Tibial artery (tissue), 4 donors: Measurements from ENCODE around the gene CAMTA1.

ENCODE experiments used
- DNase-seq, 2 donors: peaks; one replicate each; pipeline ENCODE4 v3.0.0-alpha.2; 2019
- H3K27ac ChIP-seq, 2 donors: fragments of 200-600 bp; sonication (generic) in 1 of 2; 1 replicate in 1 of 2; 2 replicates in 1 of 2; pipeline ENCODE4 v1.5.1; 2018 to 2019; ENCODE audit warnings: mild to moderate bottlenecking in 1 of 2
- H3K27me3 ChIP-seq, 2 donors: fragments of 200-600 bp; sonication (generic) in 1 of 2; one replicate each; pipeline versions ENCODE4 v1.5.1 to v1.6.0; 2016 to 2019
- H3K36me3 ChIP-seq, 3 donors: fragments of 200-600 bp; sonication (generic) in 2 of 3; one replicate each; pipeline ENCODE4 v1.5.1; 2016 to 2019; ENCODE audit warnings: mild to moderate bottlenecking in 2 of 3
- H3K4me1 ChIP-seq, 4 donors: fragments of 200-600 bp; sonication (generic) in 2 of 4; 1 replicate in 3 of 4; 2 replicates in 1 of 4; pipeline ENCODE4 v1.5.1; 2016 to 2019
- H3K4me3 ChIP-seq, 2 donors: fragments of 200-600 bp; sonication (generic) in 1 of 2; 1 replicate in 1 of 2; 2 replicates in 1 of 2; pipeline ENCODE4 v1.5.1; 2018 to 2019; ENCODE audit warnings: mild to moderate bottlenecking in 2 of 2
- H3K9me3 ChIP-seq, 3 donors: fragments of 200-600 bp; sonication (generic) in 1 of 3; one replicate each; pipeline ENCODE4 v1.5.1; 2016 to 2019
- intact Hi-C: fragments of 100-400 bp; cut with DNase I; formaldehyde crosslinking; loops from one replicate; pipeline ENCODE4 v1.15.0; 2023; ENCODE audit warnings: low total_unique reads
- TF ChIP-seq, protein P1 (sequence below), 2 experiments: fragments of 200-600 bp in 1 of 2; fragments of 450-650 bp in 1 of 2; IDR thresholded peaks; one replicate each; pipeline ENCODE4 v1.5.1; 2017 to 2019; ENCODE audit warnings: antibody characterized with exemption in 2 of 2, mild to moderate bottlenecking in 1 of 2, moderate library complexity in 1 of 2

Gene CAMTA1

DNA sequence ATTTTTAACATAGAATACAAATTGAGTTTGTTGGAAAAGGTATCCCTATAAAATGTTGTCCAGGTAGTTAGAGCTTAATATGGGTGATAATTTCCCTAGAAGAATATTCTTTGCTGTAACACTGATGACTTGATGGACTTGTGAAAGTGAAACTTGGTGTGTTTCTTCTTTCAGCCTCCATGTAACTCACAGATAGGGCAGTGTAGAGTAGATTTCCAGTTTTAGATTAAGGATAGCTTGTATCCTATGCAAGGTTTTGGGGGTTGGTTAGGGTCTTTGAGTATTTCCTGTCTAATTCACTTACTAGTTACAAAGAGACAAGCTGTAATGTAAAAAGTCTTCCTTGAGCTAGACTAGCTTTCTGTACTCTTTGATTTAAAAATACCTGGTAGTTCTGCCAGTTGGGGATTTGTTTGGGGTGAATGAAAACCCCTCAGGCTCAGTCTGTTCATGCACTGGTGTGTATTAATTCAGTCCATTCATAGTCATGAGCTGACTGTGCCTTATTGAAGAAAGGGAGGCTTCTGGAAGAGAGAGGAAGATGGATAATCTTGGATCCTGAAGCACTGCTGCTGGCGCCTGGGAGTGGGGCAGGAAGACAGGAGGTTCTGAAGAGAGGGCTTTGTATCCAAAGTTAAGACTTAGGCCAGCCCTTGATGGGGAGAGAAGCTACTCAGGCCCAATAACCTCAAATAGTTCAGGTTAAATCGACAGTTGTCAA, 83.6 kb downstream of the CAMTA1 start:
- intact Hi-C loops, result no loop called here
- H3K4me1 ChIP-seq, result peaks cover 0 to 95% (median 60%) of the 10 kb centered on the region in 4 donors
- H3K9me3 ChIP-seq, result no peaks in the 10 kb centered on the region
- DNase-seq, result no peak
- no peaks in the 10 kb centered on the region for H3K36me3 ChIP-seq
- no peaks in the 10 kb centered on the region for H3K27me3 ChIP-seq
- TF ChIP-seq, protein P1, sequence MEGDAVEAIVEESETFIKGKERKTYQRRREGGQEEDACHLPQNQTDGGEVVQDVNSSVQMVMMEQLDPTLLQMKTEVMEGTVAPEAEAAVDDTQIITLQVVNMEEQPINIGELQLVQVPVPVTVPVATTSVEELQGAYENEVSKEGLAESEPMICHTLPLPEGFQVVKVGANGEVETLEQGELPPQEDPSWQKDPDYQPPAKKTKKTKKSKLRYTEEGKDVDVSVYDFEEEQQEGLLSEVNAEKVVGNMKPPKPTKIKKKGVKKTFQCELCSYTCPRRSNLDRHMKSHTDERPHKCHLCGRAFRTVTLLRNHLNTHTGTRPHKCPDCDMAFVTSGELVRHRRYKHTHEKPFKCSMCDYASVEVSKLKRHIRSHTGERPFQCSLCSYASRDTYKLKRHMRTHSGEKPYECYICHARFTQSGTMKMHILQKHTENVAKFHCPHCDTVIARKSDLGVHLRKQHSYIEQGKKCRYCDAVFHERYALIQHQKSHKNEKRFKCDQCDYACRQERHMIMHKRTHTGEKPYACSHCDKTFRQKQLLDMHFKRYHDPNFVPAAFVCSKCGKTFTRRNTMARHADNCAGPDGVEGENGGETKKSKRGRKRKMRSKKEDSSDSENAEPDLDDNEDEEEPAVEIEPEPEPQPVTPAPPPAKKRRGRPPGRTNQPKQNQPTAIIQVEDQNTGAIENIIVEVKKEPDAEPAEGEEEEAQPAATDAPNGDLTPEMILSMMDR (IDR thresholded peaks at IDR 0.05), result no peak
- peak overlapping the region in 1 of 2 donors; percentile 4 for H3K4me3 ChIP-seq
- H3K27ac ChIP-seq, result peak overlapping the region; percentile 44 to 54

DNA sequence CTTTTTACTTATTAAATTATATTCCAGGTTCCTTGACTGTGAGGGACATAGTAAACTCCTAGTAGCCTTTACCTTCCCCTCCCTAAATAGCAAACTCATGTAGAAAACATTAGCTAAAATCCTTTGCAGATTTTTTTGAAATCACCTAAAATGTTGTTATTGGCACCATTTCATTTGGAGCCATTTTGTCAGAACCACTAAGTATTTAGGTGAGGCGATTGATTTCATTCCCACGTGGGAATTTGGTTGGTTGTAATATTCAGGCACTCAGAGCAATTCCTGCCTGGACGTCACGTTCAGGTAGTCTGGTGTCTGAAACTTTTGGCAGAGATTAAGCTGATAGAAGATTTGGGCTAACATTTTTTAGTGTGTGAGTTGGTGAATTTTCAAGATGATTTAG, 84.3 kb downstream of the CAMTA1 start:
- Histone ChIP-seq H3K4me3 (no peak overlapping the region), H3K27me3 (no peaks in the 10 kb centered on the region), H3K9me3 (no peaks in the 10 kb centered on the region), H3K4me1 (peaks cover 0 to 98% (median 64%) of the 10 kb centered on the region in 4 donors), H3K36me3 (peaks cover 0 to 4% (median 1%) of the 10 kb centered on the region in 3 donors), H3K27ac (peak overlapping the region; percentile 44 to 54)
- DNase-seq, result no peak
- intact Hi-C loops, result no loop called here
- TF ChIP-seq, protein P1 (IDR thresholded peaks at IDR 0.05), result no peak

DNA sequence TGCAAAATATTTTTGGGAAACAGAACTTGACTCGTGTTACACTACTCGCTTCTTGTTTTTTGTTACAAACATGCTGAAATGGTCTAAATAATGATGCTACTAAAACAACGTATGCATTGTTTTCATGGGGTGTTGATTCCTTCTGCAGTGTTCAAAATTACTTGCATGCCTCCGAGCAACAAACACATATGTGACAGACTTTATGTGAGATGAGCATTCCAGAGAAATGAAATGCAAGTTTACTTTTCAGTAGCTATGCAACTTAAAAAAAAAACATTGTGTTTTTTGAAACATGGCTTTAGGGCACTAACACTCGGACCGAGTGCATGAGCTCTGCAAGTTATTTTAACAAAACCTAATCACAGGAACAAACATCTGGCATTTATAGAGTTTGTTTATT, 84.8 kb downstream of the CAMTA1 start:
- TF ChIP-seq, protein P1 (IDR thresholded peaks at IDR 0.05), result no peak
- peaks cover 0 to 98% (median 63%) of the 10 kb centered on the region in 4 donors for H3K4me1 ChIP-seq
- H3K36me3 ChIP-seq, result peaks cover 0 to 10% (median 7%) of the 10 kb centered on the region in 3 donors
- DNase-seq, result no peak
- intact Hi-C loops, result no loop called here
- H3K27me3 ChIP-seq, result no peaks in the 10 kb centered on the region
- no peak overlapping the region for H3K4me3 ChIP-seq
- no peaks in the 10 kb centered on the region for H3K9me3 ChIP-seq
- H3K27ac ChIP-seq, result no peak overlapping the region

DNA sequence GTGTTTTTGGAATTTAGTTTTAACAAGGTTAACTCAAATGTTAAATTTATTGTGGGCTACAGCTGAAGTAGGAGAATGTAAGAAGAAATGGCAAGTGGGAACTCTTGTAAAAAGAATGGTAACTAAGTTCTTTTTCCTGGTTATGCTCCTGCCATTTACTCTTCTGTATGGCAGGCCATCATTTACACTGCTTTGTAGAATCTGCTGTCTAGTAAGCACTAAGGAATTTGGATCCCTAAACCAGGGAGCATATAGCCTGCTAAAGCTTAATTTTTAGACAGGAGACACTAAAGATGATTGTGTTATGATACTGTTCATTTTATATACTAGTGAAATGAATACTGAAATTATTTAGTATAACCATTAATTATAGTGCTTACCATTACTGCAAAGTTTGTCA, 85.3 kb downstream of the CAMTA1 start:
- DNase-seq, result no peak
- peaks cover 0 to 94% (median 63%) of the 10 kb centered on the region in 4 donors for H3K4me1 ChIP-seq
- no peak overlapping the region for H3K27ac ChIP-seq
- TF ChIP-seq, protein P1 (IDR thresholded peaks at IDR 0.05), result no peak
- intact Hi-C loops, result no loop called here
- H3K4me3 ChIP-seq, result no peak overlapping the region
- no peaks in the 10 kb centered on the region for H3K27me3 ChIP-seq
- no peaks in the 10 kb centered on the region for H3K9me3 ChIP-seq
- peaks cover 0 to 14% (median 8%) of the 10 kb centered on the region in 3 donors for H3K36me3 ChIP-seq

DNA sequence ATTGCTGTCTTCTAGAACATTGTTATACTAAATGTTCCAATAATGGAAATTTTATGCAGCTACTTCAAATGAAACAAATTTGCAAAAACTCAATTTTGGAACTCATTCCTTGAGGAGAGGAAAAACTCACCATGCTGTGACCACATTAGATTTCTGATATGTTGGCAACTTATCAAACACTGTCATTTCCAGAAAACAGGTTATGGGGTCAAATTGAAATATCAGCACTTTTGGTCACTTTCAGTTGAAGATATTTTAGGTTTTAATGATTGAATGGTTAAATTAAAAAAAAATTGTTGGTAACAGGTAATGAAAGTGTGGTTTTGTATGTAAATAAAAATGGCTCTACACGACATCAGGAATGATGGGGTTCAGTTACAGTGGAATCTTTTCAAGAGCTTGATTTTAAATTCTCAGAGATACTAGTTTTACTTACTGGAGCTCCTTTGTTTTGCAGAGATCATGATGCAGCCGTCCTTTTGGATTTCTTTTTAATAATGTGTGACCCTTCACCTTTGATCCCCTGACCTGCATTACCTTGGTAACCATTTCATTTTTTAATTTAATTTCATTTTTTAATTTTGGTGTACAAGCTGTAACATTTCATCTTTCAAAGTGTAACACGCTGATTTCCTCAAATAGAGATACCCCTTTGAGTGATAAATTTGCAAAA, 86.2 kb downstream of the CAMTA1 start:
- no peaks in the 10 kb centered on the region for H3K9me3 ChIP-seq
- no peak overlapping the region for H3K27ac ChIP-seq
- H3K4me3 ChIP-seq, result no peak overlapping the region
- TF ChIP-seq, protein P1 (IDR thresholded peaks at IDR 0.05), result no peak
- DNase-seq, result no peak
- H3K36me3 ChIP-seq, result peaks cover 0 to 15% (median 8%) of the 10 kb centered on the region in 3 donors
- peaks cover 0 to 88% (median 61%) of the 10 kb centered on the region in 4 donors for H3K4me1 ChIP-seq
- H3K27me3 ChIP-seq, result no peaks in the 10 kb centered on the region
- intact Hi-C loops, result no loop called here
